OCI-LY1 (cell line): ENCODE data around the gene SNRPD3.

Experiments used
- H2AFZ ChIP-seq: fragments of 200-600 bp; sonication (generic), shearing (Covaris generic); 2 replicates; pipeline ENCODE4 v1.6.0; 2014; ENCODE audit warnings: antibody characterized with exemption, mild to moderate bottlenecking, low read length
- H3F3A ChIP-seq: fragments of 200-600 bp; sonication (generic), shearing (Covaris generic); 2 replicates; pipeline ENCODE4 v1.6.0; 2014; ENCODE audit warnings: mild to moderate bottlenecking, antibody characterized with exemption, low read length, moderate library complexity; ENCODE audit not compliant: insufficient read depth
- H3K27ac ChIP-seq: fragments of 200-600 bp; sonication (generic); 2 replicates; pipeline ENCODE4 v1.5.1; 2014; ENCODE audit warnings: low read length, mixed run types, mild to moderate bottlenecking, low read depth; ENCODE audit not compliant: poor library complexity, severe bottlenecking
- H3K27me3 ChIP-seq: fragments of 200-600 bp; sonication (generic); 2 replicates; pipeline ENCODE4 v1.6.0; 2014; ENCODE audit warnings: antibody characterized with exemption, mild to moderate bottlenecking, low read length, moderate library complexity; ENCODE audit not compliant: insufficient read depth
- H3K36me3 ChIP-seq: fragments of 200-600 bp; sonication (generic); 2 replicates; pipeline ENCODE4 v1.6.1; 2014; ENCODE audit warnings: mild to moderate bottlenecking, antibody characterized with exemption, low read length, moderate library complexity, mixed read lengths; ENCODE audit not compliant: insufficient read depth
- H3K4me1 ChIP-seq: fragments of 200-600 bp; sonication (generic); 2 replicates; pipeline ENCODE4 v1.5.1; 2014; ENCODE audit warnings: mild to moderate bottlenecking, low read length, moderate library complexity; ENCODE audit not compliant: insufficient read depth, severe bottlenecking
- H3K4me2 ChIP-seq: fragments of 200-600 bp; sonication (generic), shearing (Covaris generic); 2 replicates; pipeline ENCODE4 v1.6.1; 2014; ENCODE audit warnings: low read length
- H3K4me3 ChIP-seq: fragments of 200-600 bp; sonication (generic); 2 replicates; pipeline ENCODE4 v1.5.1; 2014; ENCODE audit warnings: low read length, low read depth, mild to moderate bottlenecking, mixed read lengths; ENCODE audit not compliant: poor library complexity, severe bottlenecking
- H3K79me2 ChIP-seq: fragments of 200-600 bp; shearing (Covaris generic); 2 replicates; pipeline ENCODE4 v1.6.1; 2016; ENCODE audit warnings: mixed run types, low read length, mixed read lengths; ENCODE audit not compliant: insufficient read depth
- H3K9ac ChIP-seq: fragments of 200-600 bp; sonication (generic), shearing (Covaris generic); 2 replicates; pipeline ENCODE4 v1.6.1; 2014; ENCODE audit warnings: mild to moderate bottlenecking, low read length, mixed read lengths
- H3K9me2 ChIP-seq: fragments of 200-600 bp; sonication (generic), shearing (Covaris generic); 2 replicates; pipeline ENCODE4 v1.6.1; 2014; ENCODE audit warnings: low read depth, mild to moderate bottlenecking, low read length, mixed read lengths
- H3K9me3 ChIP-seq: fragments of 200-600 bp; shearing (Covaris generic); 2 replicates; pipeline ENCODE4 v1.6.1; 2014; ENCODE audit warnings: low read length, mixed read lengths
- H4K20me1 ChIP-seq: fragments of 200-600 bp; sonication (generic), shearing (Covaris generic); 2 replicates; pipeline ENCODE4 v1.6.0; 2016; ENCODE audit warnings: mild to moderate bottlenecking, low read length; ENCODE audit not compliant: insufficient read depth
- CTCF ChIP-seq: fragments of 200-600 bp; sonication (generic), shearing (Covaris generic); IDR thresholded peaks from 2 replicates; pipeline ENCODE4 v1.5.1; 2017; ENCODE audit warnings: mild to moderate bottlenecking, antibody characterized with exemption, low read length, moderate library complexity, mixed read lengths
- EZH2 ChIP-seq: fragments of 200-600 bp; sonication (generic), shearing (Covaris generic); IDR thresholded peaks from 2 replicates; pipeline ENCODE4 v1.8.0; 2017; ENCODE audit warnings: borderline replicate concordance, mixed run types, mild to moderate bottlenecking, antibody characterized with exemption, low read length, moderate library complexity, mixed read lengths

The SNRPD3 gene

GRCh38 chr22:24521791-24522245 is 34.0 kb upstream of the SNRPD3 start:
- peak overlapping the region; percentile 9; the same call in 1 of the 2 replicates for H3K4me2 ChIP-seq
- H3K79me2 ChIP-seq: no peaks in the 10 kb centered on the region
- H2AFZ ChIP-seq: no peak overlapping the region
- no peaks in the 10 kb centered on the region for H3F3A ChIP-seq
- no peaks in the 10 kb centered on the region for H3K9me3 ChIP-seq
- H3K9ac ChIP-seq: no peak overlapping the region
- no peak overlapping the region for H3K27ac ChIP-seq
- H3K36me3 ChIP-seq: no peaks in the 10 kb centered on the region
- no peaks in the 10 kb centered on the region for H4K20me1 ChIP-seq
- peaks cover 4% of the 10 kb centered on the region for H3K4me1 ChIP-seq
- H3K9me2 ChIP-seq: no peaks in the 10 kb centered on the region
- TF ChIP-seq CTCF (peak; percentile 79), EZH2 (no peak)
- H3K27me3 ChIP-seq: no peaks in the 10 kb centered on the region
- H3K4me3 ChIP-seq: no peak overlapping the region

- TF ChIP-seq EZH2 (no peak), CTCF (no peak)
- H4K20me1 ChIP-seq: no peaks in the 10 kb centered on the region
- peaks cover 4% of the 10 kb centered on the region for H3K4me1 ChIP-seq
- H2AFZ ChIP-seq: no peak overlapping the region
- no peaks in the 10 kb centered on the region for H3K79me2 ChIP-seq
- H3K4me2 ChIP-seq: no peak overlapping the region
- H3K36me3 ChIP-seq: no peaks in the 10 kb centered on the region
- H3K9me2 ChIP-seq: no peaks in the 10 kb centered on the region
- no peaks in the 10 kb centered on the region for H3K9me3 ChIP-seq
- H3K27ac ChIP-seq: no peak overlapping the region
- H3F3A ChIP-seq: no peaks in the 10 kb centered on the region
- H3K27me3 ChIP-seq: no peaks in the 10 kb centered on the region
- no peak overlapping the region for H3K9ac ChIP-seq
- H3K4me3 ChIP-seq: no peak overlapping the region
Measured at GRCh38 chr22:24523873-24524272, 31.9 kb upstream of the SNRPD3 start.

GRCh38 chr22:24525416-24526037 is 30.3 kb upstream of the SNRPD3 start:
- Histone ChIP-seq H3K27ac (no peak overlapping the region), H3F3A (no peaks in the 10 kb centered on the region), H3K4me1 (peaks cover 4% of the 10 kb centered on the region), H4K20me1 (no peaks in the 10 kb centered on the region), H3K9me3 (no peaks in the 10 kb centered on the region), H3K36me3 (no peaks in the 10 kb centered on the region), H3K4me3 (no peak overlapping the region), H2AFZ (no peak overlapping the region), H3K79me2 (no peaks in the 10 kb centered on the region), H3K27me3 (no peaks in the 10 kb centered on the region), H3K4me2 (no peak overlapping the region), H3K9me2 (no peaks in the 10 kb centered on the region), H3K9ac (no peak overlapping the region)
- TF ChIP-seq EZH2 (no peak), CTCF (peak; percentile 97)
